GM12878 (cell line): ENCODE measurements around the gene CNTNAP2. TPM values are rescaled to one million over a fixed set of nuclear protein-coding genes. Genes with fewer than 3 reads are reported as not detected.

ENCODE experiments used
- ATF3 ChIP-seq: IDR thresholded peaks from 2 replicates; pipeline ENCODE4 v1.6.1; 2011; ENCODE audit warnings: low read depth, mild to moderate bottlenecking, low read length, moderate library complexity, borderline replicate concordance; ENCODE audit errors: extremely low read depth
- EGR1 ChIP-seq, 2 experiments: IDR thresholded peaks; 1 replicate in 1 of 2; 2 replicates in 1 of 2; pipeline ENCODE4 v1.6.1; 2011 to 2012; ENCODE audit warnings: low read depth in 2 of 2, low read length in 2 of 2, borderline replicate concordance in 1 of 2, mild to moderate bottlenecking in 1 of 2, moderate library complexity in 1 of 2
- EP300 ChIP-seq, 2 experiments: fragments of 150-350 bp in 1 of 2; IDR thresholded peaks; 2 replicates each; pipeline ENCODE4 v1.6.1; 2011 to 2012; ENCODE audit warnings: low read depth in 2 of 2, low read length in 2 of 2, borderline replicate concordance in 1 of 2, improper control_type of control experiment in 1 of 2, inconsistent platforms in 1 of 2; ENCODE audit not compliant: control insufficient read depth in 1 of 2
- HCFC1 ChIP-seq: fragments of 150-350 bp; IDR thresholded peaks from 2 replicates; pipeline ENCODE4 v1.6.1; 2014; ENCODE audit warnings: low read length
- SMC3 ChIP-seq: IDR thresholded peaks from 2 replicates; pipeline ENCODE4 v1.6.1; 2011; ENCODE audit warnings: low read length, improper control_type of control experiment, borderline replicate concordance
- STAT3 ChIP-seq: IDR thresholded peaks from 2 replicates; pipeline ENCODE4 v1.6.1; 2011; ENCODE audit warnings: low read depth, low read length, improper control_type of control experiment
- TCF12 ChIP-seq: IDR thresholded peaks from 2 replicates; pipeline ENCODE4 v1.6.1; 2011; ENCODE audit warnings: low read depth, mild to moderate bottlenecking, low read length
- USF1 ChIP-seq: IDR thresholded peaks from 2 replicates; pipeline ENCODE4 v1.6.1; 2011; ENCODE audit warnings: borderline replicate concordance, low read depth, mild to moderate bottlenecking, moderate library complexity, mixed read lengths, low read length; ENCODE audit not compliant: insufficient read depth; ENCODE audit errors: extremely low read length
- polyA plus RNA-seq, 11 experiments: library from polyadenylated mRNA; depleted of rRNA in 4 of 11; unstranded in 6 of 11; stranded (reverse) in 5 of 11; fragments of >200 nt; fragmentation: Nextera tagmentation in 4 of 11; fragmentation: Illumina TruSeq in 1 of 11; extraction: Ambion mirVana in 4 of 11; extraction: Trizol in 1 of 11; gene quantifications; 1 replicate in 1 of 11; 2 replicates in 10 of 11; pipeline versions ENCODE4 v1.2.1 to v1.2.3, GENCODE V29; 2011 to 2016; ENCODE audit warnings: inconsistent platforms in 2 of 11, missing spikeins in 2 of 11, low read depth in 1 of 11
- total RNA-seq, 4 experiments: library from RNA; depleted of rRNA in 3 of 4; stranded (reverse); fragments of >200 nt in 3 of 4; fragmentation: Illumina TruSeq in 1 of 4; extraction: Trizol in 1 of 4; gene quantifications; 2 replicates each; pipeline versions ENCODE4 v1.2.1 to v1.2.3, GENCODE V29; 2013 to 2021
- TF ChIP-seq, protein P1 (sequence below): fragments of 450-650 bp; IDR thresholded peaks from 2 replicates; pipeline ENCODE4 v1.6.1; 2016; ENCODE audit warnings: mild to moderate bottlenecking

CNTNAP2 gene
- total and polyA plus RNA-seq, 10 of the 15 experiments (the other 5 are each of a cell fraction or from before 2014, with no cell fraction given), result 0.03 to 0.08 (median 0.03) TPM; not detected in 7

DNA sequence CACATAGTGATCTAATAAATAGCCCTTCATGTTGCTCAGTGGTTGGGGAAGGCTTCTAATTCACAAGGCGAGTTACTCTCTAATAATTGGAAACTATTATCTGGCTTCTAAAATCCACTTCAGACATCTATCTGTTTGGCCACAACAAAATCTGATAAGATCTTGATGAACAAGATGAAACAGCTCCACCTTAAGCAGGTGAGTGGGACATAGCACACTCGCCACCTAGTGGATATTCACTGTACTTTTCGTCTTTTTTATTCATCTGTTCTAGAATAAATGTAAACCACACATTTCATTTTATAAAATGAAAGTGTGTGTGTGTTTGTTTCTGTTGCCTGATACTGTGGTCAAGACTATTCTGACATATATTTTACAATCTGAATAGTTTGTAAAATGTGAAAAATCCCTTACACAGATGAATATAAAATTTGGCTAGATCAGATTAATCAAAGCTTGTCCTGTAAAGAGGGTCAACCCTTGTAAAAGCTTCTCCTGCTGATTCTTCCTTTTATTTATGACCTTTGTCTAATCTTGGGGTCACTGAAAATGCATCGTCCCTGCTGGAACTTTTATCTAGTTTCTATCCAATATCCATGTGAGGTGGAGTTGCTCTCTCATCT is 26.5 kb upstream of the CNTNAP2 start (continued):
- TF ChIP-seq SMC3 (peak; percentile 72), STAT3 (no peak), EGR1 (IDR thresholded peaks at IDR 0.05; ENCODE audit: borderline replicate concordance in 1 of 2, low read depth in 2 of 2, low read length in 2 of 2) (no peak), USF1 (no peak), ATF3 (no peak), EP300 (IDR thresholded peaks at IDR 0.05; ENCODE audit: borderline replicate concordance in 1 of 2, control insufficient read depth in 1 of 2, low read depth in 2 of 2, low read length in 2 of 2) (no peak), HCFC1 (no peak), TCF12 (no peak)
- TF ChIP-seq, protein P1, sequence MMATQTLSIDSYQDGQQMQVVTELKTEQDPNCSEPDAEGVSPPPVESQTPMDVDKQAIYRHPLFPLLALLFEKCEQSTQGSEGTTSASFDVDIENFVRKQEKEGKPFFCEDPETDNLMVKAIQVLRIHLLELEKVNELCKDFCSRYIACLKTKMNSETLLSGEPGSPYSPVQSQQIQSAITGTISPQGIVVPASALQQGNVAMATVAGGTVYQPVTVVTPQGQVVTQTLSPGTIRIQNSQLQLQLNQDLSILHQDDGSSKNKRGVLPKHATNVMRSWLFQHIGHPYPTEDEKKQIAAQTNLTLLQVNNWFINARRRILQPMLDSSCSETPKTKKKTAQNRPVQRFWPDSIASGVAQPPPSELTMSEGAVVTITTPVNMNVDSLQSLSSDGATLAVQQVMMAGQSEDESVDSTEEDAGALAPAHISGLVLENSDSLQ, result no peak
- TF ChIP-seq, all 136 proteins: peak for 3
